Hematopoietic multipotent progenitor cell treated with erythropoietin and hydrocortisone succinate and interleukin-3 and kit ligand, for 17 days (in vitro differentiated cells): ENCODE data around the gene SCFD2.
"Not testable (repeated sequence)": the region's sequence is repeated elsewhere in the genome, so short reads cannot be mapped to it uniquely, and the experiment has no call there.

Experiments used
- DNase-seq: peaks from one replicate; pipeline ENCODE4 v3.0.0-alpha.2; 2015; ENCODE audit warnings: low spot score

Gene SCFD2

DNA sequence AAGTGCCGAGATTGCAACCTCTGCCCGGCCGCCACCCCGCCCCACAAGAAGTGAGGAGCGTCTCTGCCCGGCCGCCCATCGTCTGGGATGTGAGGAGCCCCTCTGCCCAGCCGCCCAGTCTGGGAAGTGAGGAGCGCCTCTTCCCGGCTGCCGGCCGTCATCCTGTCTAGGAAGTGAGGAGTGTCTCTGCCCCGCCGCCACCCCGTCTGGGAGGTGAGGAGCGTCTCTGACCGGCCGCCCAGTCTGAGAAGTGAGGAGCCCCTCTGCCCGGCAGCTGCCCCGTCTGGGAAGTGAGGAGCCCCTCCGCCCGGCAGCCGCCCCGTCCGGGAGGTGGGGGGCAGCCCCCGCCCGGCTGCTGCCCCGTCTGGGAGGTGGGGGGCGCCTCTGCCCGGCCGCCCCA is 226.6 kb downstream of the SCFD2 start:
- not testable (repeated sequence) for DNase-seq

DNA sequence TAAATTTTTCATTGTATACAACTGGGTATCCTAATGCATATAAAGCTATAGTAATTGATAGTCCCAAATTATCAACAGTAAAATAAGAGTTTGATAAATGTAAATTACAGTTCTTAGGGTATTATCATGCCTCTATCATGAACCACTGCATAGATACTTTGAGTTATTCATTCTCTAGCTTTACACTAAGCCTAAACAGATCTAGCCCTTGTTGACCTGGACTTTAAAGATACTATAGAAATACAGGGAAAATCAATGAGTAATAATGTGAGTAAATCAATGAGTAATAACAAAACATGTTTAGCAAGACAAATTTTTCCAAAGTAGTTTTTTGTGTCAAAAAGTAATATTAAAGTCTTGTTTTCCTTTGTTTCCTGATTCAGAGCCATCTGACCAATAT is 228.4 kb downstream of the SCFD2 start:
- DNase-seq = no peak

DNA sequence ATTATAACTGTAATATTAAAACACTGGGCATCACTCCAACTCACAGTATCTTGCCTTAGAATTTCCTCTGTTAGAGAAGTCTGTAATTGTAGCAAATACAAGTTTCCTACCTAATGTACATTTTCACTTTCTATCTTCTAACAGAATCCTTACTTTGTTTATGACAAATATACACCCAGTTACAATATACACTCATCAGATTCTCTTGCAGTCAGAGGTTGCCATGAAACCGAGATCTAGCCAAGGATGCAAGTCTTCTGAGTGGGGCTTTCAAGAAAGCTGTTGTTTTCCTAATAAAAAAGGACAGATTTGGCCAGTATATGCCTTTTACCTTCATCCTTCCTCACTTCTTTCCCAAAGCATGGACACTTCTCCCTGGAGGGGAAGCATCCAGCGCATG is 228.9 kb downstream of the SCFD2 start:
- no peak for DNase-seq

DNA sequence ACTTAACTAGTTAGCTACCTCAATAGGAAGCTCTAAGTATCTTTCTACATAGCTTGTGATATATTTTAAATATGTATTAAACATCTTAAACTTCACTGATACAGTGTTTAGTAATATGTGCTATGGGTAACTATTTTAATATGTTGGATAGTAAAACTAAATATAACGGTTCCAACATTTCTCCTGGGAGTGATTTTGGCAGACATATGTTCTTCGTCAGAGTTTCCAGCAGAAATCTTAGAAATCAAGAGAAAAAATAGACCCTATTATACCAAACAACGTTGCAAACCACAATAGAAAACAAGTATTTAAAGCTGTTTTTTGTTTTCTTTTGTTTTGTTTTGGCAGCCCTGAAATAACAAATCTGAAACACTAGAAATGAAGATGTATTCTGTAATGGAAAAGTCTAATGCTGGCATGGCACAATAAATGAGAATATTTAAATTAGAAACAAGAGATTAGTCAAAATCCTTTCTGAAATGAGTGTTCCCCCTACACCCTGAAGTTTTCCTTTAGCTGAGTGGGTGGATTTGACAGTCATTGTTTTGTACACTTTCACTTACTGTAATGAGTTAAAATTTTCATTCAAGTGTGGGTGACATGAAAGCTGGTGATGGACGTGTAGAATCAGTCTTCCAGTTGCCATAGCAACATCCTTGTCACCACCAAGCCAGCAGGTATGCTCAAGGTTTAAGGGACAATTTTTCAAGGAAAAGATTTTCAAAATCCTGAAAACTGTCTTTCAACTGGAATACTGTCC is 233.5 kb downstream of the SCFD2 start:
- no peak for DNase-seq

DNA sequence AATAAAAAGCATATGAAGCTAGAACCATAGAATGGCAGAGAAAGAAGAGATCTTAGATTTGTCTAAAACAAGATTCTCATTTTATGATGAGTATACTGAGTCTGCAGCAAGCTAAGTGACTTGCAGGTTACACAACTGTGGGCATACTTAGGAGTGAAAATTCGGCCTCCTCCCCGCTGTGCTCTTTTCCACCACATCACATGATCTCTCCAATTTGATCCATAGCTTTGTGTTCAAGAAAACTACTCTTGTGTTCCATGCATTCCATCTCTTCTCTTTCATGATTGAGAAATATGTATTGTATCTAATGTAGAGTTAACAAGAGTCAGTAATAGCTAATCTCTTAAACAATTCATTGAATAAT is 234.3 kb downstream of the SCFD2 start:
- DNase-seq = no peak

DNA sequence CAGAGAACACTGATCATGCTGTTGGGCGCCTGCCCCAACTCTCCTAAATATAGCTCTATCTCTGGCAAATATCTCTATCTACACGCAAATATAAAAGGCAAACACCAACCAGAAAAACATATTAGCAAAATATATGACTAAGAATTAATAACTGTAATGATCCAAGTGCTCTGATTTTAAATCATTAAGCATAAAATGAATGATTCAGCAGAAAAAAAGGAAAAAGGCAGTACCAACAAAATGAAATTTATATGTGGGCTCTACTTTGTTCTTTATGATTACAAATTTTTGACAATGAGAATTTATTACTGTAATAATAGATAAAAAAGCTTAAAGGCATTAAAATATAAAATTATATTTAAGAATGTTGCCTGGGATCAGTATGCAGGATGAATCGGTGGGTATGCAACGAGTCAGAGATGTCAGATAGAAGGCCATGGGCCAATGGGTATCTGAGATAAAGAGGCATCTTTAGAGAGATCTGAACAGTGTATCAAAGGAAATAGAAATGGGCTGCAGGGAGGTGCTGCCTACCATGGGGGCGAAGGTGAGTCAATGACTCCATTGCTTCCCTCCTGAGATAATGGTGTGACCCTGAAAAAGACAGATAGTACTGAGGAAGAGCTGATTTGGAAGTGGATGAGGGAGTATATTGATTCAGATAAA is 234.8 kb downstream of the SCFD2 start:
- no peak for DNase-seq

DNA sequence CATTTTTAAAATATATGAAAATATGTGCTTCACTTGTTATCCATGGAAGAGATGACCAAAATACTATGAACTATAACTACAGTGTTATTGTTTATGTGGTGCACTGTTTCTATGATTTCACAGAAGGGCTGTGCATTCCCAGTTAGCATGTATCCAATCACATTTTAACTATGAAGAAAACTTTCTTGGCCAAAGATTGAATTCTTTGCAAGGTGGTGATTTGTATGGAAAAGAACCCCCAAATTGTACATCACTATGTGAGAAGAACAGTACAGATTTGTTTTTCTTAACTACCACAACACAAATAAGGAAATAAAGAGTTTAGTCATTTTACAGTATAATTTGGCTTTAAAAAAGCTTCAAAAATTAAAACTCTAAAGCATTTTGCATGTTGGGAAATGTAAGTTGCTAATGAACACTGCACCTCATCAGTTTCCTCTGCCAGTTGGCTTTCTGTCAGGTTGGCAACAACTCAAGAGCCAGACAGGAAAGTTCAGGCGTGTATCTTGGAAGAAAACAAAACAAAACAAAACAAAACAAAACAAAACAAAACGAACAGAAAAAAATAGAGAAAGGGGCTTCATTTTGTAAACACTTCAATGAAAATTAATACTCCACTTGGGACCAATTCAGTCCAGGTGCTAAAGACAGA is 237.0 kb downstream of the SCFD2 start:
- DNase-seq = no peak

DNA sequence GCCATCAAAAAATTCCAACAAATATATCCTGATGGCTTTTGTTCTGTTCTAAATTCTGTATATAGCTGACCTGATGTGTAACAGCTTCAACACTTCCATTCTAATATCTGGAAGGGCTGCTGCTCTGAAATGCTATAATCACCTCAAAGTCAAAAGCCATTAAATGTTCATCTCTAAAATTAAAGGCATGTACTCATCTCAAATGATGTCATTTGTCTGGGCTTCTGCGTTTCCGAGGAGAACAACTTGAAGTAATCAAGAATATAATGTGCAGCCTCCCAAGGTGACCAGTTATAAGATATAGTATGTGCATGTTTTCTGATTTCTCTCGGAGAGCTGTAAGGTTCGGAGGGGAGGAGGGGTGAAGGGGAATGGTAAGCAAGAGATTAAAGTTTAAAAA is 237.6 kb downstream of the SCFD2 start:
- no peak for DNase-seq

DNA sequence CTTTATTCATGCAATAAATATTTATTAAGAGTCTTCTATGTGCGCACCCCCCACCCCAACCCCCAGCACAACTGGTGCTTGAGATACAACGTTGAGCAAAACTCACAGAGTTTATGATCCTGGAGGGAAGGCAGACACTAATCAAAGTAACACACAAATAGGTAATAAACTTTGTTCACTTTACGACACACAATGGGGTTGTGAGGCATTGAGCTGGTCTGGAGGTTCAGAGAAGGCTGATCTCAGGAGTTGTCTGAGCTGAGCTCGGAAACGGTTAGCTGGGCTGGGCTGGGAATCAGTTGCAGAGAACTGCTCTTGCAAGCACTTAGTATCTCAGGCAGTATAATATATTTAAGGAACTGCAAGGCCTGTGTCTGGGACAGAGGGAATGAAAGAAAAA is 238.5 kb downstream of the SCFD2 start:
- no peak for DNase-seq

DNA sequence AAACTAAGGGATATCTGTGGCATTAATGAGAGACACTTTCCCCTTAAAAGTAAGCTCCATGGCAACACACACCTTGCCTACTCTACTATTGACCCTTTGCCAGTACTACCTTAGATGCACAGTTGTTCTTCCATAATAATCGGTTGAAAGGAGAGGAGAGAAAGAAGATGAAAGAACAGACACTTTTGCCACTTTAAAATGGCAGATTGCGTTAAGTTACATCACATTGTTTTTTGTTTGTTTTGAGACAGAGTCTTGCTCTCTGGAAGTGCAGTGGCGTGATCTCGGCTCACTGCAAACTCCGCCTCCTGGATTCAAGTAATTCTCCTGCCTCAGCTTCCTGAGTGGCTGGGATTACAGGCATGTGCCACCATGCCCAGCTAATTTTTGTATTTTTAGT is 239.8 kb downstream of the SCFD2 start:
- DNase-seq = no peak

DNA sequence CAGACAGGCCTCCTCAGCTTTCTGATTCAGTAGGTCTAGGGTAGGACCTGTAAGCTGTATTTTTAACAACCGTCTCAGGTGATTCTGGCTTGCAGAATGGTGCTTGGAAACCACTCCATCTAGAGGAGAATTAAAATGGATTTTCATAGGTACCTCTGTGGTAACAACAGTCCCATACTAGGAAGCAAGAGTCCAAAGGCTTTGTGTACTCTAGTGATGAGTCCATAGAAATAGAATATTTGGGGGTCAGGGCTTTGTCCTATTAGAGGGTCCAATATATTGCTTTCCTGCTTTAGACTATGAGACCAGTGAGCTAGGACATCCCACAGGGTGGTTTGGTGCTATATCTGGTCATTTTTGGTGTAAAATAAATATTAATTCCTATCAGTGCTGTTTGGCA is 242.0 kb downstream of the SCFD2 start:
- DNase-seq = no peak

DNA sequence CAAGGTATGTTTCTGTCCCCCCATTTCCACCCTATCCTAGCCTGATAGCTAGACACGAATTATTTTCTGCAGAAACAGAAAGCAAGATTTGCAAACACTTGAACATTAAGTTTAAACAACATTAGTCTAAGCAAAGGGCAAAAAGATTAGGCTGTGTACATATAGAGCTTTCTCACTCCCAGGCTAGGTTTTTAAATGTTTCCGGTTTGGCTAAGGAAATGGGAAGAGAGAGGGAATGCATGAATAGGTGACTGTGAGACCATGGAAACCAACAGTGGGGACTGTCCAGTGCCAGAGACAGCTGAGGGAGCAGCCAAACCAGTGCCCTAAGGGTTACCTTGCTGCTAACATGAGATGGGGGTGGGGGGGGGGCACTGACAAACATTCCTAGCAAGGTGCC is 242.7 kb downstream of the SCFD2 start:
- DNase-seq = no peak

DNA sequence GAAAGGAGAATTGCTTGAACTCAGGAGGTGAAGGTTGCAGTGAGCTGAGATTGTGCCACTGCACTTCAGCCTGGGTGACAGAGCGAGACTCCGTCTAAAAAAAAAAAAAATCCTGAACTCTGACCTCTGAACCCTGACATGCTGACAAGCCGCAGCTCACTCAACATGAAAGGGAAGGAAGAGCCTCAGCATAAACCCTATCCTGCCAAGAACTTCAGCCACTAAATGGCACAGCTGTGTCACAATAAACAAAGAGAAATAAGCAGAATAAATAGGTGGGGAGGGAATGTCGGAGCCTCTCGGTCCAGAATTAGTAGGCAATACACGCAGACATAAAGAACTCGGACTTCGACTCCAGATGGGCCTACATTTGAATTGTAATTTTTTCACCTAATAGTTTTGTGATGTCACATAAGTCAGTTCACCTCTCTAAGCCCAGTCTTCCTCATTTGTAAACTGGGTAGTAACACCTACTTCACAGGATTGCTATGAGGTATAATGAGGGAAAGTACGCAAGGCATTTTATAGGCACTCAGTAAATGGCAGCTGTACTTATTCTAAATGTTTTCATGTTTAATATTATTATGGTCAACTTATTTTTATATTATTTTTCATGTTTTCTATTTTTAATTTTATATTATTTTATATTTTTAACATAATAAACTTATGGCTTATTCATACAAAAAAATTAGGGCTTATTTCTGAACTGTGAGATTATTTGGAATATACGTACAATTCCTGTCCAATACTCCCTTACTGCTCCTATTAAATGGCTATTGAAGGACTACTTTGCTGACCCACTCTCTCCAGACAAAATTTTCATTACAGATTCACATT is 243.4 kb downstream of the SCFD2 start:
- DNase-seq = no peak

DNA sequence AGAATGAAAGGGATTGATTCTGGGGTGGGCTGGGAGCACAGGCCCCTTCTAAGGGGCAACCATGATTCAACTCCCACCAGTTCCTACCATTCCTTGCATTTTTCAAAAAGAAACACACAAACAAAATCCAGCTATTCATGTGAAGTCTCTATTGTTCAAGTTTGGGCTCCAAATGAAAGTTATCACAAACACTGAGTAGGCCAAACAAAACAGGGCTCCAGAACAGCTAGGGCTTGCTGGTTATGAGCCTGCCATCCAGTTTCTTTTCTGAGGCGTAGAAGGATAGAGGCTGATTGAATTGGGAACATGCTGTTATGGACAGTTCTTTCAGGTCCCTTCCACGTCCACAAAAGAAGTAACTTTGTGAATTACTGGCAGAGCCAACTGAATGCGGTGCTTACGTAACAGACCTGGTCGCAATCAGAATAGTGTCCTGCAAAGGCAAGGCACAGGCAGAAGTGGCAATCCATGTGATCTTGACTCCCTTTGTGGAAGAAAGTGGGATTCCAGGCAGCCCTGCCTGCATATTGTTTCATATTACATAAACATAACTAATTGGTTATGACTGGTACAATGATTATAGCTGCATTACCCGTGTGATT is 244.5 kb downstream of the SCFD2 start:
- no peak for DNase-seq

DNA sequence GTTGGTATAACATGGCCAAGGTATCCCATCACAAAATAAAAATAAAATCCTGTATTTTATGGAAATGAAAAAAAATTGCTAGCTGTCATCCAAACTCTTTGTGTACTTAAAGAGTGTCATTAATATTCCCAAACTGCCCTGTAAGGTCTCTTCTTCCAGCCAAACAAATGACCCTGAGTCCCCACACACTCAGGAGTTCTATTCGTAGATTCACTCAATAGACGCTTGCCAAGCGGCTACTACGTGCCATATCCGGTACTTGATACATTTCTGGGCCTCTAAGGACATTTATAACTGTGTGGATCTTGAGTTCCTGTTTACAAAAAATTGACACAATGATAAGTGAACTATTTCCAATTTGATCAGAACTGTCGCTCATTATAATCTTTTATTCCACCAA is 245.1 kb downstream of the SCFD2 start:
- no peak for DNase-seq

DNA sequence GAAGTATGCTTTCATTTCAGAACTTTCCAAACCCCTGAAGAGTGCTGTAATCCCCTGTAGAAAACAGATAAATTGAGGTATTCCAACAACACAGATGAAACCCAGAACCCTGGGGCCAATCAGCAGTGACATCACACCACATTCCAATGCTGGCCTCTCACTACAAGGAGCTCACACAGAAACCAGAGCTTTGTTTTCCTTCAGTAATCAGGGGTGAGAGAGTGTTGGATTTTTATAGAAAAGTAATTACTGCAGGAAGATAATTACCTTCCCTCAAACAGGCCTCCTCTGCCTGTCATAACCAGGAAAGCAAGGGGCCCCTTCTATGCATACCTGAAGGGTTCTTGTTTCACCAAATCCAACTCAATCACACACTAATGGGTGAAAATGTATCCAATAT is 246.2 kb downstream of the SCFD2 start:
- DNase-seq = no peak

DNA sequence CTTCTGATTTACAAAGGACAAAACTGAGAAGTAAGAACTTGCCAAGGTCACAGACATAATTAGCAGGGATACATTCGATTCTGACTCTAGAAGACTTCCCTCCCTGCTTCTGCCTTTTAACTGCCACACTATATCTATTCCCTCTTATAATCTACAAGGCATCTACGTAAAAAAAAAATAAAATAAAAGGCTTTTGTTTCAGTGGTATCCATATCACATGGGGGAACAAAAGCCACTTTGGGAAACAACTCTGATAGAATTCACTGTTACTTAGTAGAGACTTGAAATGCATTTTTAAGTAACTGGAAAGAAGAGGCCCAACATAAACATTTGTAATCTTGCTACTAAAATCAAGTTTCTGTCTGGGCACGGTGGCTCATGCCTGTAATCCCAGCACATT is 247.2 kb downstream of the SCFD2 start:
- DNase-seq = no peak

DNA sequence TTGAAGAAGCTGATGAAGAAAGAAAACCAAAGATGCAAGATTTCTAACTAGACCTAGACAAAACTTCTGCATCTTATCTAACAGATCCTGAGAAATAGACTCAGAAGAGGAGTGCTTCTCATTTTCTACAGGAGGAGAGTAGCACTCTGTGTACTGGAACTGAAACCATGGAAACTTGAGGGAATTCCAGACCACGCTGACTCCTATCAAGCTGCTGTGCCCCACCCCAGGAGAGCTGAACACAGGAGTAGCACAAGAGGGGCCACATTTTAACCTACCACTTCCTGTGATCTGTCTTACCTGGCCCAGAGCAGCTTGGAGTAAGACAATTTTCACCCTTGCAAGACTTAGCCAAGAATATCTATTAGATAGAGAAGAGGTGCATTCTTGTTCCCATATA is 248.9 kb downstream of the SCFD2 start:
- no peak for DNase-seq

DNA sequence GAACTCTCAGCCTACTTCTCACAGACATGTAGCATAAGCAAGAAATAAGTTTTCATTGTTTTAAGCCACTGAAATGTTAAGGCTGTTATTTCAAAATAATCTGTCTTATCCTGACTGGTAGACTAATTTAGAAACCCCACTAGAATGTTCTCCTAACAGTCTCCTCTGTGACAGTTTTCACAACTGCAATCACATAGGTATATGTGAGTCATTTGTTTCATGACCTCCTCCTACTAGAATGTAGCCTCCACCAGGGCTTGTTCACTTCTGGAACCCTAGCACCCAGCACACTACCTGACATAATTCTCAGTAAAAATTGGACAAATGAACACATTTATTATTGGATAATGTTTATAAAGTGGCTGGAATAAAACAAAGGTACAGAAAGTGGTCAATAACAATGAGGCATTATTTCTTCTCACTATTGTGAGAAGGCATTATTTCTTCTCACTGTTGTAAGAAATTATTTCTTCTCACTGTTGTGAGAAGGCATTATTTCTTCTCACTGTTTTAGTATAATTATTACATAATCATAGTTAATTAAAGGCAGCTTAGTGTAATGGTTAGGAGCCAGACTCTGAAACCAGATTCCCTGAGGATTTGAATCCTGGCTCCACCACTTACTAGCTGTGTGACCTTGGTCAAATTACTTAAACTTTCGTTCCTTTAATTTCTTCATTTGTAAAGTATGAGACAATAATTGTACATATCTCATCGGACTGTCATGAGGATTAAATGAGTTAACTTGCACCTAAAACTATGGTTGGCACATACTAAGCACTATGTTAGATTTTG is 252.2 kb downstream of the SCFD2 start:
- DNase-seq = no peak

DNA sequence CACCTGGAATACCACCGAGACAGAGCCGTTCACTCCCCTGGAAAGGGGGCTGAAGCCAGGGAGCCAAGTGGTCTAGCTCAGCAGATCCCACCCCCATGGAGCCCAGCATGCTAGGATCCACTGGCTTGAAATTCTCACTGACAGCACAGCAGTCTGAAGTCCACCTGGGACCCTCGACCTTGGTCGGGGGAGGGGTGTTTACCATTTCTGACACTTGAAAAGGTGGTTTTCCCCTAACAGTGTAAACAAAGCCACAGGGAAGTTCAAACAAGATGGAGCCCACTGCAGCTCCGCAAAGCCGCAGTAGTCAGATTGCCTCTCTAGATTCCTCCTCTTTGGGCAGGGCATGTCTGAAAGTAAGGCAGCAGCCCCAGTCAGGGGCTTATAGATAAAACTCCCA is 260.5 kb downstream of the SCFD2 start:
- no peak for DNase-seq

DNA sequence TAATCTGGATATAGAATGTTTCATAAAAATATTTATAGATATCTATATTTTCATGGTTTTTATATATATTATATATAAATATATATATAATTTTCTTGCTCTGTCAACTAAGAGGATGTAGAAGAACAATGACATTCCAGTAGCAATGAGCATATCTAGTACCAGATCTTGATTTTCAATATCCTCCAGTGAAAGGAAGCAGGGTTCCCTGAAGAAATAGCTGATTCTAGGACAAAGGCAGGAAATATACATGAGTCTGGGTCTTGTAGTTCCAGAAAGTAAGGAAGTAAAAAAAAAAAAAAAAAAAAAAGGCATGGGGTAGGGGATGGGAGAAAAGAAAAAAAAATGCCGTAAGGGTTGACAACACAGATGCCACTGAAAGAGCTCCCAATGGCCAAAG is 262.4 kb downstream of the SCFD2 start:
- no peak for DNase-seq
